ENCODE results near the gene SMIM38. TPM values are rescaled to one million over a fixed set of nuclear protein-coding genes. Genes with fewer than 3 reads are reported as not detected.

SMIM38 gene
- total RNA-seq, 1 experiment from 2014 or later: 0.33 TPM

DNA sequence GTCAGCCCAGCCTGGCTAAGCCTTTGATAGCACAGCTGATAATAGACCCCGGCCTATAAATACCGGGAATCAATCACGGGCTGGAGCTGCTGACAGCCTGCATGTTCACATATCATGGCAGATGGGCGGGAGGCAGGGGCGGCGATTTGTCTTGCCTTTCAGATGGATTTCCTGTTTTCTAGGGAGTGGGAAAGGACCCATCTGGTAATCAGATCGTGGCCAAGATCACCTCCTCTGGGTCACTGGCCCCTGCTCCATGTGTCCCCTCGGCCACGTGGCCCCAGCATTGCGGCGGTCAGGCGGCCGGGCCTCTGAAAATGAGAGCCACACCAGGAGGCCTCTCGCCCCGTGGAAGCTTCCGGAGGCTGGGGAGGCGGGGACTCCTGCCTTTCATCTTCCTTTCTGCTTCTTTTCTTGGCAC is 36.6 kb downstream of the SMIM38 start:
- intact Hi-C loops (cut with micrococcal nuclease; ENCODE audit: unreplicated experiment): no loop called here
- Mint-ChIP-seq H3K9me3 (ENCODE audit: low read depth, unreplicated experiment) (peaks cover 18% of the 10 kb centered on the region), H3K27me3 (ENCODE audit: unreplicated experiment) (peaks cover 16% of the 10 kb centered on the region), H3K4me3 (ENCODE audit: low read depth, unreplicated experiment) (no peak overlapping the region), H3K4me1 (ENCODE audit: low read depth, unreplicated experiment) (no peaks in the 10 kb centered on the region), H3K27ac (ENCODE audit: unreplicated experiment) (no peak overlapping the region), H3K36me3 (ENCODE audit: insufficient read depth, unreplicated experiment) (peaks cover 3% of the 10 kb centered on the region)
- TF ChIP-seq, protein P1, sequence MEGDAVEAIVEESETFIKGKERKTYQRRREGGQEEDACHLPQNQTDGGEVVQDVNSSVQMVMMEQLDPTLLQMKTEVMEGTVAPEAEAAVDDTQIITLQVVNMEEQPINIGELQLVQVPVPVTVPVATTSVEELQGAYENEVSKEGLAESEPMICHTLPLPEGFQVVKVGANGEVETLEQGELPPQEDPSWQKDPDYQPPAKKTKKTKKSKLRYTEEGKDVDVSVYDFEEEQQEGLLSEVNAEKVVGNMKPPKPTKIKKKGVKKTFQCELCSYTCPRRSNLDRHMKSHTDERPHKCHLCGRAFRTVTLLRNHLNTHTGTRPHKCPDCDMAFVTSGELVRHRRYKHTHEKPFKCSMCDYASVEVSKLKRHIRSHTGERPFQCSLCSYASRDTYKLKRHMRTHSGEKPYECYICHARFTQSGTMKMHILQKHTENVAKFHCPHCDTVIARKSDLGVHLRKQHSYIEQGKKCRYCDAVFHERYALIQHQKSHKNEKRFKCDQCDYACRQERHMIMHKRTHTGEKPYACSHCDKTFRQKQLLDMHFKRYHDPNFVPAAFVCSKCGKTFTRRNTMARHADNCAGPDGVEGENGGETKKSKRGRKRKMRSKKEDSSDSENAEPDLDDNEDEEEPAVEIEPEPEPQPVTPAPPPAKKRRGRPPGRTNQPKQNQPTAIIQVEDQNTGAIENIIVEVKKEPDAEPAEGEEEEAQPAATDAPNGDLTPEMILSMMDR (IDR thresholded peaks at IDR 0.05; ENCODE audit: unreplicated experiment): no peak
- BruUV-seq (replicated peaks): no TSS peak
- DNase-seq: no peak
- CTCF ChIA-PET: no interaction called here

DNA sequence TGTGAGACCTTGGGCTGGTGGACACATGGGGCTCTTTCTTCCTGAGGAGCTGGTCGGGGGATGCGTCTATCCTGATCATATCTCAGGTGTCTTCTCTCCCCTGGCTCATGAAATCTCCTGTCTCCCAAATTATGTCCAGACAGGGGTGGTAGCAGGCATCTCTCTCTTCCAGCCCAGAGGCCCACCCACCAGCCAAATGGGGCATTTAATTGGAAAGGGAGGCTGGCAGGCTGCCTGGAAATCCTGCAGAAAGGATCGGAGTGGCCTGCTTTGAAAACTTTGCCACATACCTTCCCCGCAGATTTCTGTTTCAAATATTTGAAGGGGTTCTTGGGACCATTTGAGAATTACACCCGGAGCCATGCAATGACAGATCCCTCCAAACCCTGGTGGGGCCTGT is 37.4 kb downstream of the SMIM38 start:
- Mint-ChIP-seq H3K27ac (ENCODE audit: unreplicated experiment) (no peak overlapping the region), H3K36me3 (ENCODE audit: insufficient read depth, unreplicated experiment) (peaks cover 3% of the 10 kb centered on the region), H3K4me3 (ENCODE audit: low read depth, unreplicated experiment) (no peak overlapping the region), H3K9me3 (ENCODE audit: low read depth, unreplicated experiment) (peaks cover 18% of the 10 kb centered on the region), H3K27me3 (ENCODE audit: unreplicated experiment) (peaks cover 18% of the 10 kb centered on the region), H3K4me1 (ENCODE audit: low read depth, unreplicated experiment) (no peaks in the 10 kb centered on the region)
- BruUV-seq (replicated peaks): no TSS peak
- intact Hi-C loops (cut with micrococcal nuclease; ENCODE audit: unreplicated experiment): no loop called here
- TF ChIP-seq, protein P1 (IDR thresholded peaks at IDR 0.05; ENCODE audit: unreplicated experiment): no peak
- DNase-seq: no peak
- CTCF ChIA-PET: no interaction called here

DNA sequence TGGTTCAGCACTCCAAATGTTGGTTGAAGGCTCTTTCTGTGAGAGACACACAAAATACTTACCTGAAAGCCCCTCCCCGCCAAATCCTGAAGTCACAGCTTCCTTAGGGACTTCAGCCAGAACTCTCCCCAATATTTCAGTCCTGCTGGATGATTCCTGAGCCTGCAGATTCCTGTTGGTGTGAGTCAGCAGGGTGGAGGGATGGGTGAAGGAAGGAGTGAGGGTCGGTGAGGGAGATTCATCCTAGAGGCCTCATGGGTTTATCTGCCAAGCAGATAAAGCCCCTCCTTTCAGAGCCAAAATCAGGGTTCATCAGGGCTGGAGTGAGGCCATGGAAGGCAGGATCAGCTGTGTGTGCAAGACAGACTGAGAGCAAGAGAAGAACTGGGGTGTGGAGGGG is 37.9 kb downstream of the SMIM38 start:
- H3K27ac Mint-ChIP-seq (ENCODE audit: unreplicated experiment): no peak overlapping the region
- H3K9me3 Mint-ChIP-seq (ENCODE audit: low read depth, unreplicated experiment): peaks cover 15% of the 10 kb centered on the region
- TF ChIP-seq, protein P1 (IDR thresholded peaks at IDR 0.05; ENCODE audit: unreplicated experiment): no peak
- H3K4me3 Mint-ChIP-seq (ENCODE audit: low read depth, unreplicated experiment): no peak overlapping the region
- peaks cover 23% of the 10 kb centered on the region for H3K27me3 Mint-ChIP-seq (ENCODE audit: unreplicated experiment)
- intact Hi-C loops (cut with micrococcal nuclease; ENCODE audit: unreplicated experiment): no loop called here
- CTCF ChIA-PET: no interaction called here
- H3K36me3 Mint-ChIP-seq (ENCODE audit: insufficient read depth, unreplicated experiment): peaks cover 3% of the 10 kb centered on the region
- no peak for DNase-seq
- no peaks in the 10 kb centered on the region for H3K4me1 Mint-ChIP-seq (ENCODE audit: low read depth, unreplicated experiment)
- no TSS peak for BruUV-seq (replicated peaks)

DNA sequence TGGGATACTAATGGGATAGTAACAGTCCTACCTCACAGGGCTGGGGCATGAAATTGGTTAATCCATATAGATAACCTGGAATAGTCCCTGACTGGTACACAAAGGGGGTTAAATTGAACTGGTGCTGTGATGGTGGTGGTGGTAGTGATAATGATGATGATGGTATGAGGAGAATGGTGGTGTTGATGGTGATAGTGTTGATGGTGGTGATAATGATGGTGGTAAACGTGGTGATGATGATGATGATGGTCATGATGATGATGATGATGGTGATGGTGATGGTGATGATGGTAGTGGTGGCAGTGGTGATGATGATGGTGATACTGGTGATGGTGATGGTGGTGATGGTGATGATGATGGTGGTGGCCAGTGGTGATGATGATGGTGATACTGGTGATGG is 38.7 kb downstream of the SMIM38 start:
- Mint-ChIP-seq H3K36me3 (ENCODE audit: insufficient read depth, unreplicated experiment) (no peaks in the 10 kb centered on the region), H3K4me3 (ENCODE audit: low read depth, unreplicated experiment) (no peak overlapping the region), H3K4me1 (ENCODE audit: low read depth, unreplicated experiment) (no peaks in the 10 kb centered on the region), H3K9me3 (ENCODE audit: low read depth, unreplicated experiment) (peaks cover 16% of the 10 kb centered on the region), H3K27me3 (ENCODE audit: unreplicated experiment) (peaks cover 30% of the 10 kb centered on the region), H3K27ac (ENCODE audit: unreplicated experiment) (peak overlapping the region; percentile 3)
- DNase-seq: no peak
- TF ChIP-seq, protein P1 (IDR thresholded peaks at IDR 0.05; ENCODE audit: unreplicated experiment): no peak
- no TSS peak for BruUV-seq (replicated peaks)
- intact Hi-C loops (cut with micrococcal nuclease; ENCODE audit: unreplicated experiment): no loop called here
- CTCF ChIA-PET: no interaction called here
